ENCODE measurements around the gene MMUT.

DNA sequence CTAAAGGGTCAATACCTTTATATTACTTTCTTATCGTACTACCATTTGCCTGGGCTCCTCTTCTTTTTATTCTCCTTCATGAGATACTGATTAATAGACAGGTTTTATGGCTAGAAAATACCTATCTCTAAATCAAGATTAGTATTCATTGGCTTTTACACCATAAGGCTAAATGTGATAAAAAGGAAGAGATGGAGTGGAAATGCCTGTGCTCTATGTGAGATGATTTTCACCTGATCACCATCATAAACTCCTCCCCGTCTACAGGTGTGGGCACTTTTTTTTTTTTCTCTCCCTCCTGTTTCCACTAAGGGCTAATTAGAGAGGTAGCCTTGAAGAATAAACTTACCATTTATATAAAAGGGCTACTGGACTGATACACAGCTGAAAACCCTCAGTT is 36.6 kb upstream of the MMUT start, which contains the start of gene GLYATL3:
- TF ChIP-seq, protein P1, sequence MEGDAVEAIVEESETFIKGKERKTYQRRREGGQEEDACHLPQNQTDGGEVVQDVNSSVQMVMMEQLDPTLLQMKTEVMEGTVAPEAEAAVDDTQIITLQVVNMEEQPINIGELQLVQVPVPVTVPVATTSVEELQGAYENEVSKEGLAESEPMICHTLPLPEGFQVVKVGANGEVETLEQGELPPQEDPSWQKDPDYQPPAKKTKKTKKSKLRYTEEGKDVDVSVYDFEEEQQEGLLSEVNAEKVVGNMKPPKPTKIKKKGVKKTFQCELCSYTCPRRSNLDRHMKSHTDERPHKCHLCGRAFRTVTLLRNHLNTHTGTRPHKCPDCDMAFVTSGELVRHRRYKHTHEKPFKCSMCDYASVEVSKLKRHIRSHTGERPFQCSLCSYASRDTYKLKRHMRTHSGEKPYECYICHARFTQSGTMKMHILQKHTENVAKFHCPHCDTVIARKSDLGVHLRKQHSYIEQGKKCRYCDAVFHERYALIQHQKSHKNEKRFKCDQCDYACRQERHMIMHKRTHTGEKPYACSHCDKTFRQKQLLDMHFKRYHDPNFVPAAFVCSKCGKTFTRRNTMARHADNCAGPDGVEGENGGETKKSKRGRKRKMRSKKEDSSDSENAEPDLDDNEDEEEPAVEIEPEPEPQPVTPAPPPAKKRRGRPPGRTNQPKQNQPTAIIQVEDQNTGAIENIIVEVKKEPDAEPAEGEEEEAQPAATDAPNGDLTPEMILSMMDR (conservative IDR thresholded peaks at IDR 0.05; ENCODE audit: low read length), result no peak
- TF ChIP-seq EZH2phosphoT487 (IDR thresholded peaks at IDR 0.05; ENCODE audit: borderline replicate concordance, low read depth, low read length), result no peak
